ENCODE results near the gene MT1G.

Gene MT1G

GRCh38 chr16:56697456-56698155, 29.7 kb upstream of the MT1G start:
- no peak for TF ChIP-seq CTCF (IDR thresholded peaks at IDR 0.05; ENCODE audit: borderline replicate concordance, insufficient read depth, low read depth, low read length)
- no peak overlapping the region for H3K4me3 ChIP-seq (ENCODE audit: low read depth, low read length)

- H3K4me3 ChIP-seq (ENCODE audit: low read depth, low read length): no peak overlapping the region
- TF ChIP-seq CTCF (IDR thresholded peaks at IDR 0.05; ENCODE audit: borderline replicate concordance, insufficient read depth, low read depth, low read length): no peak
Observed at GRCh38 chr16:56695246-56695645, 27.4 kb upstream of the MT1G start.

GRCh38 chr16:56691885-56692284, 24.0 kb upstream of the MT1G start:
- TF ChIP-seq CTCF (IDR thresholded peaks at IDR 0.05; ENCODE audit: borderline replicate concordance, insufficient read depth, low read depth, low read length): no peak
- no peak overlapping the region for H3K4me3 ChIP-seq (ENCODE audit: low read depth, low read length)

GRCh38 chr16:56690420-56691122, 22.7 kb upstream of the MT1G start:
- TF ChIP-seq CTCF (IDR thresholded peaks at IDR 0.05; ENCODE audit: borderline replicate concordance, insufficient read depth, low read depth, low read length): no peak
- H3K4me3 ChIP-seq (ENCODE audit: low read depth, low read length): no peak overlapping the region

- H3K4me3 ChIP-seq (ENCODE audit: low read depth, low read length): no peak overlapping the region
- no peak for TF ChIP-seq CTCF (IDR thresholded peaks at IDR 0.05; ENCODE audit: borderline replicate concordance, insufficient read depth, low read depth, low read length)
Observed at GRCh38 chr16:56689171-56689570, 21.3 kb upstream of the MT1G start.

- TF ChIP-seq CTCF (IDR thresholded peaks at IDR 0.05; ENCODE audit: borderline replicate concordance, insufficient read depth, low read depth, low read length): no peak
- H3K4me3 ChIP-seq (ENCODE audit: low read depth, low read length): no peak overlapping the region
Observed at GRCh38 chr16:56688762-56689161, 20.9 kb upstream of the MT1G start.

GRCh38 chr16:56686758-56687157, 18.9 kb upstream of the MT1G start:
- no peak for TF ChIP-seq CTCF (IDR thresholded peaks at IDR 0.05; ENCODE audit: borderline replicate concordance, insufficient read depth, low read depth, low read length)

More at GRCh38 chr16:56686758-56687157, 18.9 kb upstream of the MT1G start:
- no peak overlapping the region for H3K4me3 ChIP-seq (ENCODE audit: low read depth, low read length)

Measured in GM12875 (cell line).